HS-5 (cell line): ENCODE results near the gene HIGD1B.
A peak's percentile ranks its signal among the peaks of the same experiment; 100 is the strongest.

ENCODE experiments used
- DNase-seq: peaks from one replicate; pipeline ENCODE4 v3.0.0-alpha.2; 2012; ENCODE audit warnings: low read depth

HIGD1B gene

DNA sequence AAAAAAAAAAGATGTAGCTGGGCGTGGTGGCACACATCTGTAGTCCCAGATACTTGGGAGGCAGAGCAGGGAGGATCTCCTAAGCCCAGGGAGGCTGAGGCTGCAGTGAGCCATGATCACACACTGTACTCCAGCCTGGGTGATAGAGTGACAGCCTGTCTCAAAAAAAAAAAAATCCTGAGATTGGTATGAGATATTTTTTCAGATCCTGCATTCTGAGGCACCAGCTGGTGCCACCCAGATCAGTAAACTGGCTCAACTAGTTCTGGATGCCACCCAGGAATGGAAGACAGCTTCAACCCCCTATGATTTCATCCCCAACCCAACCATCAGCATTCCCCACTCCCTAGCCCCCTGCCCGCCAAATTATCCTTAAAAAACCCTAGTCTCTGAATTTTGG lies 10.5 kb upstream of the HIGD1B start:
- DNase-seq: no peak

DNA sequence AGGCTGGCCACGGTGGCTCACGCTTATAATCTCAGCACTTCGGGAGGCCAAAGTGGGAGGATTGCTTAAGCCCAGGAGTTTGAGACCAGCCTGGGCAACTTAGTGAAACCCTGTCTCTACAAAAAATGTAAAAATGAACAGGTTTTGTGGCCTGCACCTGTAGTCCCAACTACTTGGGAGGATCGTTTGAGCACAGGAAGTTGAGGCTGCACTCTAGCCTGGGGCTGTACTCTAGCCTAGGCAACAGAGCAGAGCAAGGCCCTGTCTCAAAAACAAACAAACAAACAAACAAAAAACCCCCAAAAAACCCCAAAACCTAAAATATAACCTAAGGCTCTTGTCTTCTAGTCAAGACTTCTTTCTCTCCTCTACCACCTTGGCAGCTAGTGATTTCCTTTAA lies 7.4 kb upstream of the HIGD1B start:
- DNase-seq: no peak

DNA sequence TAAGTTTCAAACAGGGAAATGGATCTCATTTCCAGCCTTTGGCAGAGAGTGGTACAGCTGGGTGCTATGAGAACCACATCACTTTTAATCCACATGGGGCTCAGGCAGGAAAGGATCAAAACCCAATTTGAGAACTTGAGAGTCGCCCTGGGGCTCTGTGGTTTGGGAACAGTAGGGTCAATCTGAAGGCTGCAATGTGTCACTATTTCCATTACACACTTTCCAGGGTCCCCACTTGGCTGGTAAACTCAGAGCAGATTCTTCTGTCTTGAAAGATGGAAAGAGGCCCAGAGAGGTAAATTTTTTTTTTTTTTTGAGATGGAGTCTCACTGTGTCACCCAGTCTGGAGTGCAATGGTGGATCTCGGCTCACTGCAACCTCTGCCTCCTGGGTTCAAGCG lies 6.7 kb upstream of the HIGD1B start:
- no peak for DNase-seq

DNA sequence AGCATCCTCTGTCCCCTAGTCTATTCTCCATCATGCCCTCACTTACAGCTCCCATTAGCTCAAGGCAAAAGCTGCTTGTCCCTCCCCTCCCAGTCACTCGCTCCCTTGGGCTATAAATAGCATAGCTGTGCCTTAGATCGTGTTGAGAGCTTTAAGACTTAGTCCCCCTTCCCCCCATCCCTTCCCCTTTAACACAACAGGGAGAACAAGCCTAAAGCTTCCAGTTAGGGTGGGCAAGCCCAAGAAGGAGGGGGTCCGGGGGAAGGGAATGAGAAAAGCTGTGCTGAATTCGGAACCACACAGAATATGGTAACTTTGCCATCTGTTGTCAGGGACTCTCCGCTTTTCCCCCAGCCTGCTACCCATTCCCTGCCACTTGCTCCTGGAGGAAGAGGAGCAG lies 4.9 kb upstream of the HIGD1B start:
- no peak for DNase-seq

DNA sequence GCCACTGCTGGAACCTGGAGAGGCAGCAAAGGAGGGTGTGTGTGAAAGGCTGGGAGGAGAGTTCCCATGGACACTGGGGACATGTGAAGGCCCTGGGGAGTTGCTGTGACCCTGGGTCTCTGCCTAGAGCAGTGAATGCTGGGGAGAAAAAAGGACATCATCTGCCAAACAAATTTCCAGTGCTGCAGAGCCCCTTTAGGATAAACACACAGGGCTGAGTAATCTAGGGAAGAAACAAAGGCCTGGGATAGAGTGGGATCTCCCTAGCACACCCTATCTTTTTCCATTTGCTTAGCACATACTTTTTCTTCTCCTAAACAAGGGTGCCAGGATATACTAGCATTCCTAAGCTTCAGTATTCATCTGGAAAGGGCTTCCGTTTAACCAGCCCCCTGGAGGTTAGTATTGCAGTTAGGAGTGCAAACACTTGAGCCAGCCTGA lies 3.3 kb upstream of the HIGD1B start:
- no peak for DNase-seq

DNA sequence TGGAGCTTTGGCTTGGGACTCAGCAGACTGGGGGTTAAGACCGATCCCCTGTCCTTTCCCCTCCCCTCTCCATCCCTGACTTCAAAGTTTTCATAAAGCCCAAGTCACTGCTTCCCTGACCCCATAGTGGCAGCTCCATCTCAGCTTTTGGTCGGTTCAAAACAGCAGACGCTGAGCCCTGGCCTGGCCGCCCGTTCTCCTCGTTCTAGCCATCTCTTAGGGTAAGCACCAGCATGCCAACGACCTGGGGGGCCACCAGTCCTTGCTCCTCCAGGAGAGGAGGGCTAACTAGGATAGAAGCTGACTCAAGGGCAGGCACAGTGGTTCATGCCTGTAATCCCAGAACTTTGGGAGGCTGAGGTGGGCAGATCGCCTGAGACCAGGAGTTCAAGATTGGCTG lies 1.5 kb upstream of the HIGD1B start:
- no peak for DNase-seq

DNA sequence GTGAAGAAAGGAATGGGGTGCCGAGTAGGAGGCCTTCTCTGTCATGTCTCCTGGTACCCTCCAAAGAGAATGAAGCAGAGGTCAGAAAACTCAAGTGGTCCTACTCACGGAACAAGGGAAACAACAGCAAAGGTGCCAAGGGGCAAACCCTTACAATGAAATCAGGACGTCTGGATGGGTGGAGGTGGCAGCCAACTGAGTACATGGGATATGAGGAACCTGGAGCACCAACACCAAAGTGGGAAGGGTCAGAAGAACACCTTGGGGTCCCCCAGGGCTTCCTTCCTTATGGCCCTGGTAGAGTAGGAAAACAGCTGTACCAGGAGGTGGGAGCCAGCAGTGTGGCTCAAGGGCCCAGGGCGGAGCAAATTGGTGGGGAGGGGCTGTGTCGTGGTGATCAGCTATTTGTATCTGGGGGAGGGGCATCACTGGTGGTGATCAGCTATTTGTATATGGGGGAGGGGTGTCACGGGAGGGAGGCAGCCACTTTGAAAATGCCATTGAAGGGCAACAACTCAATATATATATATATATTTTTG lies 643 bp downstream of the HIGD1B start:
- DNase-seq: no peak

DNA sequence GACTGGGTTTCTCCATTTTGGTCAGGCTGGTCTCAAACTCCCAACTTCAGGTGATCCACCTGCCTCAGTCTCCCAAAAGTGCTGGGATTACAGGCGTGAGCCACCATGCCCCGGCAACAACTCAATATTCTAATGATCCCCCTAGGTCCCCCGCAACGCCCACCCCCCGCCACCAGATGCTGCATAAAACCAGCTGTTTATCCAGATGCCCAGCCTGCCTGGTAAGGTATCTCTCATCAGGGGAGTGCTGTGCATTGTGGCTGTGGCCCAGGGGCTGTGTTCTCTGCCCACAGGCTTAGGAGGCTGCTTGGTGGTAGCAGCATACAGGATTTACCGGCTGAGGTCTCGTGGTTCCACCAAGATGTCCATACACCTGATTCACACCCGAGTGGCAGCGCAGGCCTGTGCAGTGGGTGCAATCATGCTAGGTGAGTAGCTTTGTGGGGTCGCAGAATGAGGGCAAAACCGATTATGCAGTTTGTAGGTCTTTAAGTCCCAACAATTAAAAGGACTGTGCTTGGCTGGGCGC lies 1.3 kb downstream of the HIGD1B start:
- no peak for DNase-seq

DNA sequence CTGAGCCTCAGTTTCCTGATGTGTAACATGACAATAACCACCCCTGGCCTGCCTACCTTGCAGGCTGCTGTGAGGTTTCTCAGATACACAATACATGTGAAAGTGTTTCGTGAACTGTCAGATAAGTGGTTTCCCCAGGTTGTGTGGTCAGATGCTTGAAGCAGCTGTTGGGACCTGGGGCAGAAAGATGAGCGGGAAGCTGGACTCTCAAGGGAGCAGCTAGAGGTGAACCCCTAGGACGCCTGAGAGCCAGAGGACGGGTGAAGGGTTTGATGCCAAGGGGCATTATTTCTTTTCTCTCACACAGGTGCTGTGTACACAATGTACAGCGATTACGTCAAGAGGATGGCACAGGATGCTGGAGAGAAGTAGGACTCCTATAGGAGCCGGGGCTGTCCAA lies 2.3 kb downstream of the HIGD1B start:
- DNase-seq: no peak

DNA sequence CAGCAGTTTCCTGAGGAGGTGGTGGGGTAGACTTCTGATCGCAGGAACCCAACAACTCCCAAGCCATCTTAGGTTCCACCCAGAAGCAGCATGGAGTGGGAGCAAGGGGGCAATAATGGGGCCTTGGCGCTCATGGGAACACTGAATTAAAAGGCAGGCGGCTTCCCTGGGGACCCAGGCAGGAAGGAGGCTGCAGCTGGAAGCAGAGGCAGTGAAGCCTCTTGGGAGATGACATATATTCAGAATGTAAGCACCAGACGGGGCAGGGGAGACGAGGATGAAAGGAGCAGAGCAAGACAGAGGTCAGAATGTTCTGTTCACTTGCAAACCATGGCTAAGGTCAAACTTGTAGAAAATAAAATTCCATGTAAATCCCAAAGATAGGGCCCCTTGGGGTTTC lies 2.9 kb downstream of the HIGD1B start:
- no peak for DNase-seq

DNA sequence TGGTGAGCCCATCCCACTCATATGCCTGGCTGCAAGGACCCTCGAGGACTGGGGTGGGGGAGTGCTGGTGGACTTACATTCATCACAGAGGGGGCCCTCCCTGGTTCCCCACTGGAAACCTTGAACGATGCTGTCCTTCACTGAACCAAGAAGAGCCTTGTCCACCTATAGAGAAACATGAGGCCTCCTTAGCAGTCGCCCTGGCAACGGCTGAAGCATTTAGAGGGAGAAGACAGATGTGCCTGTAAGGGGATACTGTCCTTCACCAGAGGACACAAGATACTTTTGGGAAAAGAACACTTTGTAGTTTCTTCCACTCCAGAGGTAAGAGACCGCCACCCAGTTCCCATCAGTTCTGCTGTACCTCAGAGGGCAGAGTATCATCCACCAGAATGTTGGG lies 6.5 kb downstream of the HIGD1B start:
- DNase-seq: no peak

DNA sequence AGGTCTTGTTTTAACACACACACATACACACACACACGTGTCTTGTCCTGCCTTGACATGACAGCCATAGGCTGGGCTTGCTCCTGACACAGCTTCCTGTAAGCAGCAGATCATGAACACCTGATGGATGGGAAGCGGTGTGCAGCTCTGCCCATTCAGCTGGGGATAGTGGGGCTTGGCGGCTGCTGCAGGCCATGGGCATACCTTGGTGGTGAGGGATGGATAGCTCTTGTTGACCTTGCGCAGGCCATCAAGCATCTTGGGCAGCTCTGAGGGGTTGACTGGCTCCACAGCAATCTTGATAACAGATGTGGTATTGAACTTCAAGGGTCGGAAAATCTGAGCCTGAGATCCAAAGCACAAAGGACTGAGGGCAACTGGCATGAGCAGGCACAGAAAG lies 12.0 kb downstream of the HIGD1B start:
- DNase-seq: no peak

DNA sequence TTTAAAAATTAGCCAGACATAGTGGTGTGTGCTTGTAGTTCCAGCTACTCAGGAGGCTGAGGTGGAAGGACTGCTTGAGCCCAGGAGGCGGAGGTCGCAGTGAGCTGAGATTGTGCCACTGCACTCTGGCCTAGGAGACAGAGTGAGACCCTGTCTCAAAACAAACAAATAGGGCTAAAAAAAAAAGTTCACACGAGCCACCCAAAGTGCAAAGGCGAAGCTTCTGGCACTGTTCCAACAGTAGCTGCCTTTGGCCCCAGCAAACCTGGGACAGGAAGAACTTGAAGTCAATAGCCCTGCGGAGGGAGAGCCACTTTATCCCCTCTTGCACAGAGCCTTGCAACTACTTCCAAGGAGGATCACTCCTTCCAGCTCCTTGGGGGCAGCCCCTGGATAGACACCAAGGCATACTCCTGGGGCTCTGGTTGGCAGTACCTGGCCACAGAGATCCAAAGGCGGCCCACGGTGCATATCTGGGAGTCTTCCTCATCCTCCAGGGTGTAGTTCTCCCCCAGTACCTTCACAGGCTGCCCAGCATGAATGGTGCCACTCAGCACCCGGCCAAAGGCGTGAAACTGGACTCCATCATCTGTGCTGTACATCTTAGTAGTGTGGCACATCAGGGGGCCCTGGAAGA lies 14.7 kb downstream of the HIGD1B start:
- no peak for DNase-seq

DNA sequence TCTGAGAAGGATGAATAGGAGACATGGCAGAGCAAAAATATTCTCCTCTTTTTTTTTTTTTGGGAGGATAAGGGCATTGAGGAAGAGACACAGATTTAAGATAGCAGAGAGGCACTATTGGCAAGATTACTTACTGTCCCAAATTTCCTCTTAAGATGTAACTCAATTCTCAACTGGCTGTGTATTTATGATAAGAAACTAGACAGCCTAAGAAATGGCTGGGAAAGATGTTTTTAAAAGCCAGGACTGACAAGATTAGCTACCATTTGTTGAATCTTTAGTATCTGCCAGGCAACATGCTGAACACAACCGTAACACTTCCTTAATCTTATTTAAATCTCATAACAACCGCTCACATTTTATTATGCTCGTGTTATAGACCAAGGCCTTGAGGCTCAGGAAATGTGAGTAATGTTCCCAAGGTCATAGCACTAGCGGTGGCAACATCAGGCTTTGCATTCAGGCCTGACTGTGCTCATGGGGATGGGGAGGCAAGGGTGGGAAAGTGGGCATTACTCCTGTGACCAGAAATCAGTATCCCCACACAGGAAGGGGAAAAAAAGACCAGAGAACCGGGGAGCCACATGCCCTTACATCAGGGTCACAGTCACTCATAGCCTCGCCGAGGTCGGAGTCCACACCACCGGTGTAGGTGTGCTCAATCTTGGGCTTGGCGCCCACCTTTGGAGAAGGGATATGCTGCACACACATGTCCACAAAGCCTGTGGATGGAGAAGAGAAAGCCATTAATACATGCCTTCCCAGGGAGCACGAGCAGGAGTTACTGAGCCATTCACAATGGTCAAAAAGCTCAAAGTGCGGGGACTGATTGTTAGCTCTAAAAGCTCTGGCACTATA lies 15.6 kb downstream of the HIGD1B start:
- DNase-seq: no peak

DNA sequence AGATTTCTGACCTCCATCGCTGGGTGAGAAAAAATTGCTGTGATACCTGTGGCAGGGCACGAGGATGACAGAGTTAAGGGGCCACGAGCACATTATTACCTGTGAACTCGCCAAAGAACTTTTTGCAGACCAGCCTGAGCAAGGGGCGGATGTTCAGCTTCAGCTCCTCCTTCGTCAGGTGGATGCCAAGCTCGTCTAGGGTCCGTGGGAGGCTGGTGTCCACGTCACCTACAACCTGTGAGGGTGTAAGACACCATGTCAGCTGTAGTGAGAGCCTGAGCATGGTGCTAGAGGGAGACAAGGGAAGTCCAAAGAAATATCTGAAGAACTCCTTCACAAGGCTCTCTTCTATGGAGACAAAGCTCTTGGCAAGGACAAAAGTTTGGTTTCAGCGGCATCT lies 17.1 kb downstream of the HIGD1B start:
- no peak for DNase-seq

DNA sequence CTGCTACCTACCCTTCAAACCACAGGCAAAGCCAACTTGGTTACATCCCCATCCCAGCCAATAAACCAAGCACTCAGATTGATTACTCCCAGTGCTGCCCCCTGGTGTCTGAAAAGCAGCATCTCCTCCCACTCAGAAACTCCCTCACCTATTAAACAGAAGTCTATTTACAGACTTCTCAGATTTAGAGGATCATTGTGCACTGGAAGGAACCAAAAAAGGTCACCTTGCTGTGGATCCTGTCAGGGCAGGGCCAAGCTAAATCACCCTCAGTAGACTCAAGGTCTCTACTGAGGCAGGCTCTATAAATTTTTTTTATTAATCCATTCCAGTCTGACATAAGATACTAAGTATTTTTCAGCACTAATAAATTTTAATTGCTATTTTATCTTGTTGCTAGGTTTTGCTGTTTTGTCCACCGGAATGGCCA lies 17.6 kb downstream of the HIGD1B start:
- DNase-seq: peak; percentile 28

DNA sequence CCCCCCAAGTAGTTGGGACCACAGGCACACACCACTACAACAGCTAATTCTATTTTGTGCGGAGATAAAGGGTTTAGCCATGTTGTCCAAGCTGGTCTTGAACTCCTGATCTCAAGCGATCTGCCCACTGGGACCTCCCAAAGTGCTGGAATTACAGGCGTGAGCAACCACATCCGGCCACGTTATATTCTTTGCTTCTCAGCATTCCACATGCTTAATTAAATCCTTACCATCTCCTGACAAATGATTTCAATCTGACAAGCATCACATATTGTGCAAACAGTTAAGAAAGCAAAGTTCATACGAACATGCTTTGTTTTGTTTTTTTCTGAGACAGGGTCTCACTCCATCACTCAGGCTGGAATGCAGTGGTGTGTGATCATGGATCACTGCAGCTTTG lies 18.2 kb downstream of the HIGD1B start:
- DNase-seq: no peak

DNA sequence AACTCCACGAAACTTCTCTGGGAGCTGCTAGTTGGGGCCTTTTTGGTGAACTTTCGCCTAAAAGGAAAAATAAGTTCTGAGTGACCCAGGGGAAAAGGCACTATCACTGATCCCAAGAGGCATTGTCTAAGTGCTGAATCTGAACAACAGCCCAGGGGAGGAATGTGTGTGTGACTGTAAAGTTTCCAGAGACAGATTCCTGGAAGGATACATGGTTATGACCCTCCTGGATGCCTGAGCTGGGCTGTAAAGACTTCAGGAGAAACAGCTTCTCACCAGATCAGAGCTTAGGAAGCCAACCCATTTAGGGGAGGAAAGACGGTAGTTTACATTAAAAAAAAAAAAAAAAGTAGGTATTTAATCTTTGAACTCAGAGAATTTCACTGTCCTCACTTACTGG lies 20.2 kb downstream of the HIGD1B start:
- DNase-seq: no peak

DNA sequence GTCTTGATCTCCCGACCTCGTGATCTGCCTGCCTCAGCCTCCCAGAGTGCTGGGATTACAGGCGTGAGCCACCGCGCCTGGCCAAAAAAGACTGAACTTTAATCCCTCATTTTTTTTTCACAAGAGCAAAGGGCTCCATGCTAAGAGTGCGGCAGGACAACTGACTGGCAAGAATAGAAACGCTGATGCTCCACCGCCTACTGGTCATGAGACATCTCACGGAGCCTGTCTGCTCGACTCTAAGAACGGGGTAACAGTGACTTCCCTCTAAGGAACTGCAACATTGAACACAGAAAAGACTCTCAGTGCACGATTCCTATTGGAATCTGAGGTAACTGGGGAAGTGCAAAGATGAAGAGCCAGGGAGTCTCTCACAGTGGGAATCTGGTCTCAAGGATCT lies 23.9 kb downstream of the HIGD1B start:
- DNase-seq: no peak

DNA sequence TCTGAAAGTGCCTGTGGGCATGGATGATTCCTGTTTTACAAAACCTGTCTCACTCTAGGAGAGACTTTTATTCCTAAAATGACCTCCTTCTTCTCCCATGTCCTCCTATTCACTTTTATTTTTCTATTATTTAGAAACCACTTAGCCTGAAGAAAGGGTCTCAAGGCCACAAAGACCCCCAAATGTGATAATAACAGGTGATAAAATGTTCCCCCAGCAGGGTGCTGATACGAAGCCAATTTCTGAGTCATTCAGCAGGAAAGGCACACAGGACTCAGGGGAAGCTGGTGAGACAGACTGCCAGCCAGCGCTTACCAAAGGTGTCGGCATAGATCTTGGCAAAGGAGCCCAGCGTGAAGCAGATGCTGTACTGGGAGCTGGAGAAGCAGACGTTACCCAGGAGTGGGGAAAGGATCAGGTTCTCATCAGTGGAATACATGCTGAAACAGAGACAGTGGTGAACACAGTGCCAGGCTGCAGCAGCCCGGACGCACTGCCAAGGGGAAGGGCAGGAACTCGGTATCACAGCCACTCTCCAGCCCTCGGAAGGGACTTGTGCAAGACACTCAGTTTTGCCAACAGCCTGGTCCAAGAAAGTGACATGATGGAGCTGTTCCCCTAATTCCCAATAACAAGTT lies 24.6 kb downstream of the HIGD1B start:
- no peak for DNase-seq

DNA sequence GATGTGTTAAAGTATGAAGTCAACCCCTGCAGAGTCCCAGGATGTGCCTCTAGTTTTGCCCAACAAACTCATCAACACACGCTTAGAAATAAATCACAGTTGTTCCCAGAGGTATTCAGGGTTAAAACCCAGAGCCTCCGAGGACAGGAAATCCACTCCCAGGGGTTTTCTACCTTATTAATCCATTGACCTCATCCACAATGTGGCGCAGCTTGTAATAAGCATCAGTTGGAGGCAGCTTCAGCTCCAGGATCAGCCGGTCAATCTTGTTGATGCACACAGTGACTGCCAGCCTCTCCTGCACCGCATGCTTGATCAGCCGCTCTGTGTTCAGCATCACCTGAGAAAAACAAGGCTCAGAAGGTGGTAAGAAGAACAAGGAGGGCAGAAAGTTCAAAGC lies 28.1 kb downstream of the HIGD1B start:
- no peak for DNase-seq

DNA sequence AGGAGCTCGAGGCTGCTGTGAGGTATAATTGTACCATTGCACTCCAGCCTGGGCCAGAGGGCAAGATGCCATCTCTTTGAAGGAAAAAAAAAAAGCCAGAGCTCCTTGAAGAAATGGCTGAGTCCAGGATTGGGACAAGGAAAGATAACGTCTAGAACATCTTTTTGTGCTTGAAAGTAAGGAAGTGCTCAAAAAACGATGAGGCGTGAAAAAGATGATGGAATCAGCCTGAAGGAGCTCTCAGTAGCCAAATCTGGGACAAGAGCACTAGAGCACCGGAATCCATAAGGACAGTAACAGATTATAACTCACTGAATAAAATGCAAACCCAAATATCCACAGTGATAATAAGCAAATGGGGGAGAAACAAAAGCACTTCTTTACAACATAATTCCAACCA lies 29.4 kb downstream of the HIGD1B start:
- no peak for DNase-seq
